ENCODE data around the gene POGZ. TPM values are rescaled to one million over a fixed set of nuclear protein-coding genes. Genes with fewer than 3 reads are reported as not detected.
"Not testable (repeated sequence)": the region's sequence is repeated elsewhere in the genome, so short reads cannot be mapped to it uniquely, and the experiment has no call there.

POGZ gene
- total RNA-seq, 4 donors from 2014 or later, result 16.1 to 45.6 (median 30.4) TPM

DNA sequence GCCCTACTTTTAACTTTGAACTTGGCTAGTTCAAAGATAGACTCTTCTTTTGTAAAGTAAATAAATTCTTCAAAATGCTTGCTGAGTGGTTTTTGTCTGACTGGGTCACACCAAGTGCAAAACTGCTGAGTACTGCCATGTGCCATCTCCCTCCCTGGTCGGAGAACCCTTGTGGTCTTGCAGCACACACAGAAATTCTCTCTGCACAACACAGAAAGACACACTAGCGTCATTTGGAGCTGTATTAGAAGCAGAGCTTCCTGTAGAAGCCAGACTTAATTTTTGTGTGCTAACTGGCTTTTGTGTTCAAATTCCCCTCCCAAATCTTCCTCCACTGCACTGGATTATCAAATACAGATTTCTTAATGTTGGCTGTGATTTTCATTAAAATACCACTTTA lies 57.4 kb downstream of the POGZ start:
- Histone ChIP-seq H3K36me3 (peaks cover 9 to 64% (median 35%) of the 10 kb centered on the region in 3 donors), H3K27me3 (no peaks in the 10 kb centered on the region)
- intact Hi-C loops (cut with DNase I), result no loop called here

GRCh38 chr1:151401125-151401788 lies 58.0 kb downstream of the POGZ start:
- Histone ChIP-seq H3K27me3 (no peaks in the 10 kb centered on the region), H3K4me3 (no peak overlapping the region), H3K36me3 (peaks cover 7 to 58% (median 29%) of the 10 kb centered on the region in 3 donors), H3K4me1 (peaks cover 0 to 24% (median 12%) of the 10 kb centered on the region in 3 donors), H3K9me3 (no peaks in the 10 kb centered on the region), H3K27ac (peak overlapping the region in 1 of 4 donors; percentile 9)
- 86 to 87% methylated on average over 11 to 12 of the region's 13 CpGs for WGBS, 2 donors
- intact Hi-C loops (cut with DNase I), result no loop called here
- TF ChIP-seq POLR2A (IDR thresholded peaks at IDR 0.05) (no peak), CTCF (IDR thresholded peaks at IDR 0.05) (no peak)
- no peak for DNase-seq

More for the DNA sequence above, 57.4 kb downstream of the POGZ start:
- H3K4me3 ChIP-seq, result no peak overlapping the region
- 72 to 83% methylated on average over 2 of the region's 2 CpGs for WGBS, 2 donors
- H3K27ac ChIP-seq, result no peak overlapping the region
- H3K4me1 ChIP-seq, result peaks cover 0 to 24% (median 12%) of the 10 kb centered on the region in 3 donors
- DNase-seq, result no peak
- TF ChIP-seq CTCF (IDR thresholded peaks at IDR 0.05), result no peak
- TF ChIP-seq POLR2A (IDR thresholded peaks at IDR 0.05), result no peak
- H3K9me3 ChIP-seq, result no peaks in the 10 kb centered on the region

DNA sequence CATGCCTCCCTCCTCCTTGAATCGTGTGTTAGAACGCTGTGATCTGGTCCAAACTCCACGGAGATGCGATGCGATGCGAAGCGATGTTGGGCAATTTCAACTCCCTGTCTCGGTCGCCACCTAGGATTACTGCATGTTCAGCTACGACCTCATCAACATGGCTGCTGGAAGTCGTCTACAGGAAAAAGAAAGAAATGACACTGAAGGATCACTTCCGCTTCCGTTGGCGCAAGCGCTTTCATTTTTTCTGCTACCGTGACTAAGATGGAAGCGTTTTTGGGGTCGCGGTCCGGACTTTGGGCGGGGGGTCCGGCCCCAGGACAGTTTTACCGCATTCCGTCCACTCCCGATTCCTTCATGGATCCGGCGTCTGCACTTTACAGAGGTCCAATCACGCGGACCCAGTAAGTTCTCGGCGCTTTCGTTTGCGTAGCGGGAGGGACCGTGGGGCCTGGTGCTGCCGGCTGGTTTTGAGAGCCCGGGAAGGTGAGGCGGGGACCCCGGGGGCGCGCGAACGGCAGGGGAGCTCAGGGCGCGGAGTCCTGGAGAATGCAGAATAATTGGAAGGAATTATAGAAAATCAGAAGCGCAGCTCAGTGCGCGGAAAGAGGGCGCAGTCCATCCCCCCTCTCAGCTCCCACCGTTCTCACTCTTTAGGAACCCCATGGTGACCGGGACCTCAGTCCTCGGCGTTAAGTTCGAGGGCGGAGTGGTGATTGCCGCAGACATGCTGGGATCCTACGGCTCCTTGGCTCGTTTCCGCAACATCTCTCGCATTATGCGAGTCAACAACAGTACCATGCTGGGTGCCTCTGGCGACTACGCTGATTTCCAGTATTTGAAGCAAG lies 59.7 kb downstream of the POGZ start, which contains the start of gene PSMB4:
Gene PSMB4, plus strand, starts transcription at position 250 of the 848 bp plus-strand sequence. Its CDS starts 15 bp downstream, at position 265.
- H3K4me3 ChIP-seq, result peak within 1 kb of the TSS; percentile 54 to 97 (median 75)
- peak; percentile 35 for DNase-seq
- peak within 1 kb of the TSS; percentile 85 to 97 (median 90) for H3K27ac ChIP-seq
- 0 to 1% methylated on average over 17 to 47 of the region's 63 CpGs for WGBS, 2 donors
- H3K4me1 ChIP-seq, result peaks cover 0 to 24% (median 12%) of the 10 kb centered on the region in 3 donors
- no peaks in the 10 kb centered on the region for H3K27me3 ChIP-seq
- TF ChIP-seq POLR2A (IDR thresholded peaks at IDR 0.05) (peak in 3 of 4 donors; percentile 40 to 69 (median 58)), CTCF (IDR thresholded peaks at IDR 0.05) (peak in 5 of 6 experiments; percentile 6 to 28 (median 18))
- no peaks in the 10 kb centered on the region for H3K9me3 ChIP-seq
- intact Hi-C loops (cut with DNase I), result no loop called here
- H3K36me3 ChIP-seq, result peaks cover 0 to 41% (median 21%) of the 10 kb centered on the region in 3 donors

DNA sequence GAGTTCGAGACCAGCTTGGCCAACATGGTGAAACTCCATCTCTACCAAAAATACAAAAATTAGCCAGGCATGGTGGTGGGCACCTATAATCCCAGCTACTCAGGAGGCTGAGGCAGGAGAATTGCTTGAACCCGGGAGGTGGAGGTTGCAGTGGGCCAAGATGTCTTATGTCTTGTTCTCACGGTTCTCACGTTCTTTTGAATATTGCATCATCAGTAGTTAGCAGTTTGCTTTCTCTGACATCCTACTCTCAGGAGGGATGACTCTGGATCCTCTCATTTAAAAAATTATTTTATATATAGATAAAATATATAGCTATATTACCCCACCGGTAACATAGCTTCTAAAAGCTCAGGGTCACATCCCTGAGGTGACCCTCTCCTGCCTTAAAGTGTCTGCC lies 63.0 kb downstream of the POGZ start:
- H3K27ac ChIP-seq; intact Hi-C loops (cut with DNase I); DNase-seq; H3K4me3 ChIP-seq; H3K36me3 ChIP-seq; H3K9me3 ChIP-seq; H3K27me3 ChIP-seq: not testable (repeated sequence)
- H3K4me1 ChIP-seq, result peaks cover 0 to 19% (median 12%) of the 10 kb centered on the region in 3 donors
- WGBS, 2 donors, result 75 to 76% methylated on average over 5 of the region's 5 CpGs

- no peaks in the 10 kb centered on the region for H3K9me3 ChIP-seq
- H3K27ac ChIP-seq, result no peak overlapping the region
- DNase-seq, result no peak
- intact Hi-C loops (cut with DNase I), result no loop called here
- H3K4me1 ChIP-seq, result no peaks in the 10 kb centered on the region
- no peak overlapping the region for H3K4me3 ChIP-seq
- no peaks in the 10 kb centered on the region for H3K36me3 ChIP-seq
- H3K27me3 ChIP-seq, result no peaks in the 10 kb centered on the region
- TF ChIP-seq CTCF (IDR thresholded peaks at IDR 0.05) (no peak), POLR2A (IDR thresholded peaks at IDR 0.05) (no peak)
These were observed 65.7 kb downstream of the POGZ start for GRCh38 chr1:151393583-151393982.

Measured in esophagus squamous epithelium (tissue), 5 donors.